Body of pancreas (tissue), 4 donors: ENCODE data around the gene ANP32E. TPM values are rescaled to one million over a fixed set of nuclear protein-coding genes. Genes with fewer than 3 reads are reported as not detected.
"Not testable (repeated sequence)": the region's sequence is repeated elsewhere in the genome, so short reads cannot be mapped to it uniquely, and the experiment has no call there.

ENCODE experiments used
- ATAC-seq: fragments of 150-250 bp; one replicate; pipeline ENCODE4 v1.9.1; 2016
- DNase-seq, 4 donors: peaks; one replicate each; pipeline ENCODE4 v3.0.0-alpha.2; 2019
- H3K27ac ChIP-seq, 4 donors: fragments of 200-600 bp; sonication (generic); 1 replicate in 3 of 4; 2 replicates in 1 of 4; pipeline versions ENCODE4 v1.5.1 to v1.6.1; 2016 to 2019; ENCODE audit warnings: mild to moderate bottlenecking in 1 of 4, mixed read lengths in 1 of 4, moderate library complexity in 1 of 4
- H3K27me3 ChIP-seq, 2 donors: fragments of 200-600 bp; sonication (generic); one replicate each; pipeline ENCODE4 v1.6.0; 2016; ENCODE audit warnings: mild to moderate bottlenecking in 1 of 2
- H3K36me3 ChIP-seq, 2 donors: fragments of 200-600 bp; sonication (generic); replicated peaks in 1 of 2; 2 replicates each; pipeline ENCODE4 v1.5.1; 2016; ENCODE audit warnings: low read depth in 2 of 2; ENCODE audit not compliant: insufficient read depth in 1 of 2
- H3K4me1 ChIP-seq: fragments of 200-600 bp; sonication (generic); one replicate; pipeline ENCODE4 v1.6.0; 2016
- H3K4me3 ChIP-seq, 2 donors: fragments of 200-600 bp; sonication (generic); 1 replicate in 1 of 2; 2 replicates in 1 of 2; pipeline ENCODE4 v1.5.1; 2016 to 2019
- H3K9me3 ChIP-seq, 3 donors: fragments of 200-600 bp; sonication (generic); 1 replicate in 2 of 3; 2 replicates in 1 of 3; pipeline ENCODE4 v1.5.1; 2016
- CTCF ChIP-seq, 7 experiments: fragments of 450-650 bp in 4 of 7; fragments of 200-600 bp in 3 of 7; sonication (generic) in 3 of 7; IDR thresholded peaks; one replicate each; pipeline ENCODE4 v1.5.1; 2016 to 2019; ENCODE audit warnings: antibody characterized with exemption in 7 of 7
- POLR2A ChIP-seq, 3 donors: fragments of 450-650 bp; IDR thresholded peaks; one replicate each; pipeline ENCODE4 v1.6.1; 2016; ENCODE audit warnings: antibody characterized with exemption in 3 of 3, mild to moderate bottlenecking in 2 of 3
- WGBS, 2 donors: methylation state at CpG; one replicate each; pipeline ENCODE4 v1.1.5; 2017; 5-methylcytosine and 5-hydroxymethylcytosine counted together
- intact Hi-C: fragments of 100-400 bp; cut with DNase I; formaldehyde crosslinking; loops from one replicate; pipeline ENCODE4 v1.15.1; 2023
- total RNA-seq, 2 donors: library from RNA; depleted of rRNA; stranded (reverse); fragments of >200 nt; gene quantifications; one replicate each; pipeline ENCODE4 v1.1.0, GENCODE V29; 2016

Gene ANP32E
- total RNA-seq, 2 donors from 2014 or later, result 9.2 to 9.3 TPM

- TF ChIP-seq POLR2A (IDR thresholded peaks at IDR 0.05) (peak in 2 of 3 donors; percentile 69 to 81), CTCF (IDR thresholded peaks at IDR 0.05) (peak in 5 of 7 experiments; percentile 18 to 41 (median 32))
- Histone ChIP-seq H3K4me3 (no peak overlapping the region), H3K27ac (peak overlapping the region; percentile 28 to 86 (median 73)), H3K36me3 (no peaks in the 10 kb centered on the region), H3K27me3 (no peaks in the 10 kb centered on the region), H3K9me3 (no peaks in the 10 kb centered on the region), H3K4me1 (peaks cover 10% of the 10 kb centered on the region)
- ATAC-seq, result peak; percentile 100
- intact Hi-C loops, result no loop called here
- peak; percentile 96 to 97 (median 96) for DNase-seq
- WGBS, 2 donors, result 15 to 16% methylated on average over 38 of the region's 38 CpGs
Observed at GRCh38 chr1:150213170-150214098, 22.5 kb downstream of the ANP32E start.

GRCh38 chr1:150212070-150212469, 23.8 kb downstream of the ANP32E start:
- intact Hi-C loops, result no loop called here
- TF ChIP-seq CTCF (IDR thresholded peaks at IDR 0.05) (no peak), POLR2A (IDR thresholded peaks at IDR 0.05) (no peak)
- WGBS, 2 donors, result 94 to 95% methylated on average over 9 of the region's 9 CpGs

GRCh38 chr1:150210706-150211105, 25.2 kb downstream of the ANP32E start:
- 93 to 95% methylated on average over 4 of the region's 4 CpGs for WGBS, 2 donors

More at GRCh38 chr1:150212070-150212469, 23.8 kb downstream of the ANP32E start:
- Histone ChIP-seq H3K36me3 (no peaks in the 10 kb centered on the region), H3K27me3 (no peaks in the 10 kb centered on the region), H3K9me3 (no peaks in the 10 kb centered on the region), H3K4me3 (no peak overlapping the region), H3K27ac (no peak overlapping the region), H3K4me1 (peaks cover 15% of the 10 kb centered on the region)
- no peak for DNase-seq
- no peak for ATAC-seq

GRCh38 chr1:150210091-150210490, 25.8 kb downstream of the ANP32E start:
- intact Hi-C loops, result no loop called here
- TF ChIP-seq CTCF (IDR thresholded peaks at IDR 0.05) (no peak), POLR2A (IDR thresholded peaks at IDR 0.05) (no peak)
- no peaks in the 10 kb centered on the region for H3K27me3 ChIP-seq
- ATAC-seq (no peak), DNase-seq (no peak)
- H3K9me3 ChIP-seq, result no peaks in the 10 kb centered on the region
- 80 to 81% methylated on average over 4 of the region's 4 CpGs for WGBS, 2 donors
- H3K27ac ChIP-seq, result no peak overlapping the region
- no peak overlapping the region for H3K4me3 ChIP-seq
- H3K4me1 ChIP-seq, result peaks cover 15% of the 10 kb centered on the region
- H3K36me3 ChIP-seq, result no peaks in the 10 kb centered on the region

More at GRCh38 chr1:150210706-150211105, 25.2 kb downstream of the ANP32E start:
- intact Hi-C loops, result no loop called here
- no peak overlapping the region for H3K27ac ChIP-seq
- H3K4me1 ChIP-seq, result peaks cover 15% of the 10 kb centered on the region
- no peak overlapping the region for H3K4me3 ChIP-seq
- DNase-seq (no peak), ATAC-seq (no peak)
- TF ChIP-seq CTCF (IDR thresholded peaks at IDR 0.05) (no peak), POLR2A (IDR thresholded peaks at IDR 0.05) (no peak)
- no peaks in the 10 kb centered on the region for H3K27me3 ChIP-seq
- H3K9me3 ChIP-seq, result no peaks in the 10 kb centered on the region
- no peaks in the 10 kb centered on the region for H3K36me3 ChIP-seq

- H3K27me3 ChIP-seq, H3K27ac ChIP-seq, H3K9me3 ChIP-seq, H3K4me3 ChIP-seq, ATAC-seq, H3K36me3 ChIP-seq, intact Hi-C loops, DNase-seq: not testable (repeated sequence)
- H3K4me1 ChIP-seq, result peaks cover 10% of the 10 kb centered on the region
- 86 to 94% methylated on average over 6 of the region's 6 CpGs for WGBS, 2 donors
Observed at GRCh38 chr1:150208460-150208859, 27.5 kb downstream of the ANP32E start.
